B cell (primary cell): ENCODE results near the gene FAM107B. TPM values are rescaled to one million over a fixed set of nuclear protein-coding genes. Genes with fewer than 3 reads are reported as not detected.

Experiments used
- ATAC-seq: fragments of 200-7000 bp; cut with Tn5 transposase; one replicate; pipeline ENCODE4 v1.10.0; 2021; ENCODE audit warnings: low read depth, mild to moderate bottlenecking, moderate number of reproducible peaks, moderate library complexity
- CTCF ChIA-PET: fragments of 350-600 bp; sonication (Branson Sonifier 250); formaldehyde crosslinking; loops from one replicate; lab custom pipeline; 2021; ENCODE audit warnings: antibody characterized with exemption, inconsistent platforms; lab: Charles Lee
- POLR2A ChIA-PET: fragments of 350-600 bp; sonication (Branson Sonifier 250); formaldehyde crosslinking; loops from one replicate; lab custom pipeline; 2021; ENCODE audit warnings: antibody characterized with exemption; lab: Charles Lee
- DNase-seq: peaks from one replicate; pipeline ENCODE4 v3.0.0; 2013
- H2AFZ ChIP-seq: 2 replicates; pipeline ENCODE4 v1.6.1; 2012; ENCODE audit warnings: mild to moderate bottlenecking, low read depth, low read length; ENCODE audit not compliant: insufficient read depth, poor library complexity, severe bottlenecking
- H3K27ac ChIP-seq, 2 donors: 1 replicate in 1 of 2; 2 replicates in 1 of 2; pipeline ENCODE4 v1.5.1; 2012 to 2013; ENCODE audit warnings: low read length in 2 of 2, mild to moderate bottlenecking in 2 of 2, moderate library complexity in 1 of 2
- H3K27me3 ChIP-seq, 4 experiments: fragments of 200-600 bp in 1 of 4; sonication (generic) in 1 of 4; replicated peaks in 1 of 4; 1 replicate in 2 of 4; 2 replicates in 2 of 4; pipeline versions ENCODE4 v1.6.1 to v1.7.0; 2013 to 2016; ENCODE audit warnings: low read length in 3 of 4, mild to moderate bottlenecking in 2 of 4, mixed read lengths in 1 of 4, moderate library complexity in 1 of 4; ENCODE audit not compliant: insufficient read depth in 4 of 4, control insufficient read depth in 3 of 4; ENCODE audit errors: control extremely low read depth in 1 of 4
- H3K36me3 ChIP-seq, 2 experiments: replicated peaks in 1 of 2; 1 replicate in 1 of 2; 2 replicates in 1 of 2; pipeline versions ENCODE4 v1.6.1 to v1.7.1; 2013; ENCODE audit warnings: low read length in 1 of 2; ENCODE audit not compliant: insufficient read depth in 2 of 2, control insufficient read depth in 1 of 2; ENCODE audit errors: control extremely low read depth in 1 of 2, extremely low read depth in 1 of 2
- H3K4me1 ChIP-seq, 2 donors: fragments of 200-600 bp in 1 of 2; sonication (generic) in 1 of 2; 1 replicate in 1 of 2; 2 replicates in 1 of 2; pipeline versions ENCODE4 v1.5.1 to v1.6.1; 2013 to 2017; ENCODE audit warnings: low read length in 2 of 2; ENCODE audit not compliant: control insufficient read depth in 2 of 2, insufficient read depth in 2 of 2
- H3K4me2 ChIP-seq: replicated peaks from 2 replicates; pipeline ENCODE3; 2012; ENCODE audit warnings: mild to moderate bottlenecking, low read depth, low read length; ENCODE audit not compliant: poor library complexity, severe bottlenecking
- H3K4me3 ChIP-seq, 5 experiments: fragments of 200-600 bp in 1 of 5; sonication (generic) in 1 of 5; 1 replicate in 3 of 5; 2 replicates in 2 of 5; pipeline versions ENCODE4 v1.5.1 to v1.7.0; 2011 to 2016; ENCODE audit warnings: low read length in 4 of 5, mild to moderate bottlenecking in 4 of 5, low read depth in 2 of 5, control low read depth in 1 of 5, moderate library complexity in 1 of 5; ENCODE audit not compliant: insufficient read depth in 1 of 5; ENCODE audit errors: control extremely low read depth in 1 of 5, extremely low read depth in 1 of 5
- H3K79me2 ChIP-seq: fragments of 200-600 bp; sonication (generic); one replicate; pipeline ENCODE4 v1.6.0; 2016; ENCODE audit warnings: low read length; ENCODE audit not compliant: control insufficient read depth, insufficient read depth
- H3K9ac ChIP-seq: fragments of 200-600 bp; sonication (generic); 2 replicates; pipeline ENCODE4 v1.6.1; 2017; ENCODE audit warnings: mild to moderate bottlenecking, low read length, moderate library complexity
- H3K9me3 ChIP-seq, 3 donors: one replicate each; pipeline versions ENCODE4 v1.6.1 to v1.7.1; 2013; ENCODE audit warnings: low read length in 2 of 3; ENCODE audit not compliant: control insufficient read depth in 2 of 3, insufficient read depth in 1 of 3; ENCODE audit errors: control extremely low read depth in 1 of 3
- H4K20me1 ChIP-seq: 2 replicates; pipeline ENCODE4 v1.6.0; 2012; ENCODE audit warnings: mild to moderate bottlenecking, low read length; ENCODE audit not compliant: insufficient read depth, control insufficient read depth, poor library complexity, severe bottlenecking
- H3K27ac Mint-ChIP-seq: one replicate; pipeline ENCODE4 v1.8.0; 2021; ENCODE audit warnings: mixed read lengths
- H3K27me3 Mint-ChIP-seq: one replicate; pipeline ENCODE4 v1.8.0; 2021; ENCODE audit warnings: mixed read lengths
- H3K4me1 Mint-ChIP-seq: one replicate; pipeline ENCODE4 v1.8.0; 2021; ENCODE audit warnings: mixed read lengths
- H3K4me3 Mint-ChIP-seq: one replicate; pipeline ENCODE4 v1.8.0; 2021; ENCODE audit warnings: mixed read lengths
- H3K9me3 Mint-ChIP-seq: one replicate; pipeline ENCODE4 v1.8.0; 2022; ENCODE audit warnings: mixed read lengths; ENCODE audit not compliant: insufficient read depth
- CTCF ChIP-seq: fragments of 200-600 bp; IDR thresholded peaks from one replicate; pipeline ENCODE4 v1.8.0; 2022; ENCODE audit warnings: antibody characterized with exemption, mild to moderate bottlenecking
- EZH2 ChIP-seq: IDR thresholded peaks from 2 replicates; pipeline ENCODE4 v1.6.1; 2012; ENCODE audit warnings: borderline replicate concordance, low read depth, mild to moderate bottlenecking, moderate library complexity, low read length; ENCODE audit not compliant: insufficient read depth, poor library complexity, severe bottlenecking
- WGBS: methylation state at CpG from one replicate; pipeline ENCODE4 v1.1.5; 2013; ENCODE audit warnings: missing lambda C conversion rate; ENCODE audit not compliant: insufficient coverage; 5-methylcytosine and 5-hydroxymethylcytosine counted together
- intact Hi-C: fragments of 100-400 bp; cut with micrococcal nuclease; formaldehyde crosslinking; loops from one replicate; pipeline ENCODE4 v1.10.0; 2022
- polyA plus RNA-seq: library from polyadenylated mRNA; depleted of rRNA; stranded (reverse); fragments of >200 nt; gene quantifications from 2 replicates; pipeline ENCODE4 v1.2.3, GENCODE V29; 2012
- total RNA-seq, 2 donors: library from RNA; stranded (reverse); fragments of 120-200 nt in 1 of 2; gene quantifications; 1 replicate in 1 of 2; 2 replicates in 1 of 2; pipeline versions ENCODE4 v1.2.3 to v1.2.4, GENCODE V29; 2013 to 2022

The FAM107B gene
- total and polyA plus RNA-seq, 2 donors (not counting 1 experiment from before 2014, with no cell fraction given): 31.9 to 318 TPM

DNA sequence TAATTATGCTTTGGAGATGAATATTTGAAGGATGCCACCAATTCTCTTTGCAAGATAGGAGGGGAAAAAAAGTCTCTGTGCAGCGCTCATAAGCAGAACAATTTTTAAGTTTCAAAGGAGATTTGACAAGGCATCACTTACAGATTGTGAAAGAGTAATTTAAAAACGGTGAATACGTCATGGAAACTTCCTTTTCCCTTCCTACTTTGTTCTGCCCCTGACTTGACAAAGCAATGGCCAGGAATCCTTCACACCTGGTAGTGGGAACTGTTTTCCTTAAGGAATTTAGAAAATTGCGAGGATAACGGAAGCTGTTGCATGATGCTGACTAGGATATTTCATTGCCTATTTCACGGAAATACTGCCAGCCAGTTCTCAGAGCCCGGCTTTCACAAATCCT, 16.7 kb downstream of the FAM107B start:
- H3K27me3 ChIP-seq: no peaks in the 10 kb centered on the region
- no peaks in the 10 kb centered on the region for H3K9me3 ChIP-seq
- H3K9ac ChIP-seq: no peak overlapping the region
- Mint-ChIP-seq H3K27me3 (no peaks in the 10 kb centered on the region), H3K4me1 (peaks cover 35% of the 10 kb centered on the region), H3K27ac (no peak overlapping the region), H3K4me3 (no peak overlapping the region), H3K9me3 (no peaks in the 10 kb centered on the region)
- H3K27ac ChIP-seq: no peak overlapping the region
- H3K36me3 ChIP-seq: no peaks in the 10 kb centered on the region
- no peak overlapping the region for H3K4me2 ChIP-seq
- no peak for TF ChIP-seq CTCF
- no peak for TF ChIP-seq EZH2
- DNase-seq (no peak), ATAC-seq (no peak)
- peaks cover 19 to 22% of the 10 kb centered on the region in 2 donors for H3K4me1 ChIP-seq
- intact Hi-C loops: no loop called here
- no peak overlapping the region for H2AFZ ChIP-seq
- no peak overlapping the region for H3K4me3 ChIP-seq
- 95% methylated on average over 5 of the region's 7 CpGs for WGBS
- H3K79me2 ChIP-seq: no peaks in the 10 kb centered on the region
- ChIA-PET CTCF (no interaction called here), POLR2A (no interaction called here)
- no peaks in the 10 kb centered on the region for H4K20me1 ChIP-seq

DNA sequence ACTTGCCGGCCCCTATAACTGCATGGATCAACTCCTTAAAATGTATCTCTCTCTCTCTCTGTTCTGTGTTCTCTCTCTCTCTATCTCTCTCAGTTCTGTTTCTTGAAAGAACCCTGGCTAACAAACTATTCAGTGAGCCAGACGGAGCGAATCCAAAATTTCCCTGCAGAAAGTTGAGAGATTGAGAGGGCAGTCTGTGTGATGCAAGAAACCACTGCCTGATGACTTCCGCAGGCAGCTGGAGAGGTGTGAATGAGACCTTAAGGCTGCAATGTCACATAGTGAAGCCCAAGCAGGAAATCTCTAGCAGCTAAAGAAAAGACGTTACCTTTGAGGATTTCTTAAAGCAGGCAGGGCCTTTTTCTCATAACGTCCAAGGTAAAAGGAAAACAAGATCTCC, 17.3 kb downstream of the FAM107B start:
- peak overlapping the region; percentile 6 for H3K27ac Mint-ChIP-seq
- H3K27me3 Mint-ChIP-seq: no peaks in the 10 kb centered on the region
- H3K9me3 ChIP-seq: no peaks in the 10 kb centered on the region
- H3K4me3 Mint-ChIP-seq: no peak overlapping the region
- H3K9ac ChIP-seq: no peak overlapping the region
- no peaks in the 10 kb centered on the region for H4K20me1 ChIP-seq
- no peak for TF ChIP-seq EZH2
- TF ChIP-seq CTCF: no peak
- WGBS: 83% methylated on average over 4 of the region's 6 CpGs
- ATAC-seq: no peak
- no peak overlapping the region for H2AFZ ChIP-seq
- H3K27me3 ChIP-seq: no peaks in the 10 kb centered on the region
- DNase-seq: no peak
- H3K4me1 Mint-ChIP-seq: peaks cover 36% of the 10 kb centered on the region
- H3K4me2 ChIP-seq: no peak overlapping the region
- H3K27ac ChIP-seq: no peak overlapping the region
- no peaks in the 10 kb centered on the region for H3K36me3 ChIP-seq
- no peaks in the 10 kb centered on the region for H3K79me2 ChIP-seq
- H3K9me3 Mint-ChIP-seq: no peaks in the 10 kb centered on the region
- ChIA-PET POLR2A (no interaction called here), CTCF (no interaction called here)
- peaks cover 20 to 26% of the 10 kb centered on the region in 2 donors for H3K4me1 ChIP-seq
- H3K4me3 ChIP-seq: no peak overlapping the region
- intact Hi-C loops: no loop called here
